IMR-90 (cell line): ENCODE measurements around the gene PCP4L1. TPM values are rescaled to one million over a fixed set of nuclear protein-coding genes. Genes with fewer than 3 reads are reported as not detected.

Experiments
- ATAC-seq: fragments of 200-7000 bp; cut with Tn5 transposase; 2 replicates; pipeline ENCODE4 v1.9.1; 2020; ENCODE audit warnings: low read depth, mild to moderate bottlenecking, moderate library complexity
- BruUV-seq: library from RNA; stranded (reverse); fragments of 400-500 nt; replicated peaks from 2 replicates; lab custom pipeline; 2021; lab: Mats Ljungman, UMichigan
- CTCF ChIA-PET: fragments of 300-600 bp; formaldehyde crosslinking; extraction: SDS; loops from one replicate; lab custom pipeline; 2021; ENCODE audit warnings: antibody characterized with exemption; lab: Yijun Ruan, JAX
- POLR2A ChIA-PET: fragments of 300-600 bp; sonication (Branson Sonifier 250); formaldehyde crosslinking; loops from one replicate; lab custom pipeline; 2022; ENCODE audit warnings: antibody characterized with exemption; ENCODE audit not compliant: unreplicated experiment; lab: Charles Lee
- DNase-seq: peaks from one replicate; pipeline ENCODE4 v3.0.0; 2013
- H2AFZ ChIP-seq: replicated peaks from 2 replicates; pipeline ENCODE3; 2013; ENCODE audit warnings: low read length, mild to moderate bottlenecking; ENCODE audit not compliant: poor library complexity
- H2AK5ac ChIP-seq: 2 replicates; pipeline ENCODE4 v1.6.1; 2013; ENCODE audit warnings: low read depth, low read length, inconsistent platforms
- H2AK9ac ChIP-seq: replicated peaks from 2 replicates; pipeline ENCODE3; 2013; ENCODE audit warnings: mild to moderate bottlenecking, low read depth, low read length, moderate library complexity; ENCODE audit not compliant: poor library complexity
- H2BK120ac ChIP-seq: 2 replicates; pipeline ENCODE4 v1.6.1; 2013; ENCODE audit warnings: low read depth, low read length, inconsistent platforms
- H2BK15ac ChIP-seq: 3 replicates; pipeline ENCODE4 v1.6.1; 2013; ENCODE audit warnings: low read depth, low read length, inconsistent platforms
- H2BK20ac ChIP-seq: 2 replicates; pipeline ENCODE4 v1.6.1; 2013; ENCODE audit warnings: low read depth, mild to moderate bottlenecking, inconsistent platforms, low read length, moderate library complexity
- H2BK5ac ChIP-seq: 2 replicates; pipeline ENCODE4 v1.6.1; 2013; ENCODE audit warnings: mild to moderate bottlenecking, low read depth, low read length, inconsistent platforms; ENCODE audit not compliant: poor library complexity, severe bottlenecking
- H3K14ac ChIP-seq: replicated peaks from 2 replicates; pipeline ENCODE4 v1.6.1; 2013; ENCODE audit warnings: low read depth, low read length, inconsistent platforms
- H3K18ac ChIP-seq: 2 replicates; pipeline ENCODE4 v1.6.1; 2013; ENCODE audit warnings: low read depth, low read length, control low read depth
- H3K23ac ChIP-seq: 2 replicates; pipeline ENCODE4 v1.6.1; 2013; ENCODE audit warnings: low read depth, low read length, inconsistent platforms
- H3K27ac ChIP-seq: 2 replicates; pipeline ENCODE4 v1.5.1; 2013; ENCODE audit warnings: mild to moderate bottlenecking, control low read depth, low read length; ENCODE audit not compliant: insufficient read depth
- H3K27me3 ChIP-seq: 2 replicates; pipeline ENCODE4 v1.6.1; 2013; ENCODE audit warnings: low read length; ENCODE audit not compliant: control insufficient read depth, insufficient read depth
- H3K36me3 ChIP-seq: 2 replicates; pipeline ENCODE4 v1.6.1; 2013; ENCODE audit warnings: low read length, mixed read lengths; ENCODE audit not compliant: control insufficient read depth, insufficient read depth
- H3K4ac ChIP-seq: 2 replicates; pipeline ENCODE4 v1.6.1; 2013; ENCODE audit warnings: low read depth, low read length, inconsistent platforms
- H3K4me1 ChIP-seq: 2 replicates; pipeline ENCODE4 v1.6.1; 2013; ENCODE audit warnings: low read length, mixed read lengths; ENCODE audit not compliant: control insufficient read depth, insufficient read depth
- H3K4me2 ChIP-seq: 2 replicates; pipeline ENCODE4 v1.6.1; 2013; ENCODE audit warnings: low read depth, mild to moderate bottlenecking, control low read depth, low read length, moderate library complexity
- H3K4me3 ChIP-seq: 2 replicates; pipeline ENCODE4 v1.5.1; 2013; ENCODE audit warnings: low read depth, mild to moderate bottlenecking, control low read depth, low read length, moderate library complexity; ENCODE audit not compliant: insufficient read depth
- H3K56ac ChIP-seq: 2 replicates; pipeline ENCODE4 v1.6.1; 2013; ENCODE audit warnings: low read length, inconsistent platforms; ENCODE audit not compliant: insufficient read depth; ENCODE audit errors: extremely low read depth
- H3K79me1 ChIP-seq, 2 experiments: 2 replicates each; pipeline ENCODE4 v1.6.1; 2013; ENCODE audit warnings: low read length in 2 of 2, inconsistent platforms in 1 of 2, low read depth in 1 of 2
- H3K9ac ChIP-seq: 2 replicates; pipeline ENCODE4 v1.6.1; 2013; ENCODE audit warnings: low read depth, low read length, control low read depth
- H3K9me1 ChIP-seq: 2 replicates; pipeline ENCODE4 v1.6.1; 2013; ENCODE audit warnings: low read length, inconsistent platforms; ENCODE audit not compliant: insufficient read depth
- H3K9me3 ChIP-seq: 2 replicates; pipeline ENCODE4 v1.6.1; 2013; ENCODE audit warnings: low read length; ENCODE audit not compliant: control insufficient read depth, insufficient read depth
- H4K20me1 ChIP-seq: 2 replicates; pipeline ENCODE4 v1.6.1; 2013; ENCODE audit warnings: low read length, inconsistent platforms; ENCODE audit not compliant: insufficient read depth
- H4K5ac ChIP-seq: 2 replicates; pipeline ENCODE4 v1.6.1; 2013; ENCODE audit warnings: mild to moderate bottlenecking, low read depth, low read length, control low read depth
- H4K8ac ChIP-seq, 2 experiments: 2 replicates each; pipeline ENCODE4 v1.6.1; 2013; ENCODE audit warnings: low read depth in 2 of 2, low read length in 2 of 2, control low read depth in 1 of 2, inconsistent platforms in 1 of 2
- H4K91ac ChIP-seq: 2 replicates; pipeline ENCODE4 v1.6.1; 2013; ENCODE audit warnings: low read depth, low read length, inconsistent platforms; ENCODE audit not compliant: insufficient read depth
- BHLHE40 ChIP-seq: fragments of 150-350 bp; IDR thresholded peaks from 2 replicates; pipeline ENCODE4 v1.6.1; 2016; ENCODE audit warnings: mild to moderate bottlenecking, low read depth, low read length
- CEBPB ChIP-seq: IDR thresholded peaks from 2 replicates; pipeline ENCODE4 v1.6.1; 2012; ENCODE audit warnings: low read depth, low read length, improper control_type of control experiment
- CHD1 ChIP-seq: IDR thresholded peaks from 2 replicates; pipeline ENCODE4 v1.6.1; 2012; ENCODE audit warnings: low read depth, low read length, improper control_type of control experiment
- CTCF ChIP-seq: conservative IDR thresholded peaks from 2 replicates; pipeline ENCODE4 v1.5.1; 2012; ENCODE audit warnings: mild to moderate bottlenecking, low read depth, low read length, improper control_type of control experiment
- FOS ChIP-seq: fragments of 150-350 bp; IDR thresholded peaks from 2 replicates; pipeline ENCODE4 v1.6.1; 2016; ENCODE audit warnings: low read depth, low read length
- MAFK ChIP-seq: IDR thresholded peaks from 2 replicates; pipeline ENCODE4 v1.6.1; 2012; ENCODE audit warnings: low read depth, low read length, improper control_type of control experiment
- MAZ ChIP-seq: IDR thresholded peaks from 2 replicates; pipeline ENCODE4 v1.6.1; 2012; ENCODE audit warnings: low read depth, mild to moderate bottlenecking, low read length, improper control_type of control experiment, moderate library complexity, borderline replicate concordance
- MXI1 ChIP-seq: IDR thresholded peaks from 2 replicates; pipeline ENCODE4 v1.6.1; 2012; ENCODE audit warnings: low read depth, mild to moderate bottlenecking, low read length, moderate library complexity, borderline replicate concordance
- POLR2A ChIP-seq: IDR thresholded peaks from 2 replicates; pipeline ENCODE4 v1.6.1; 2012; ENCODE audit warnings: mild to moderate bottlenecking, low read depth, low read length
- RFX5 ChIP-seq: IDR thresholded peaks from 2 replicates; pipeline ENCODE4 v1.8.0; 2012; ENCODE audit warnings: low read depth, mild to moderate bottlenecking, low read length, moderate library complexity
- SMC3 ChIP-seq: fragments of 150-350 bp; IDR thresholded peaks from 2 replicates; pipeline ENCODE4 v1.6.1; 2016; ENCODE audit warnings: low read depth, mild to moderate bottlenecking, antibody characterized with exemption, low read length, moderate library complexity
- WGBS, 2 experiments: methylation state at CpG; one replicate each; pipeline versions ENCODE4 v1.1.5 to v1.1.7; 2013; ENCODE audit warnings: missing lambda C conversion rate in 2 of 2; ENCODE audit not compliant: insufficient read length in 1 of 2; ENCODE audit errors: extremely low coverage in 2 of 2; 5-methylcytosine and 5-hydroxymethylcytosine counted together
- dilution Hi-C: fragments of 300-500 bp; cut with HindIII; formaldehyde crosslinking; loops from one replicate; pipeline ENCODE4 v1.14.3; 2018; ENCODE audit warnings: low sequenced_read_pairs; ENCODE audit not compliant: unreplicated experiment
- in situ Hi-C: fragments of 300-500 bp; cut with MboI; formaldehyde crosslinking; loops from 3 replicates; pipeline ENCODE4 v1.14.3; 2019; ENCODE audit warnings: low sequenced_read_pairs, inconsistent platforms, mixed read lengths
- intact Hi-C: fragments of 100-400 bp; cut with micrococcal nuclease; formaldehyde crosslinking; loops from 2 replicates; pipeline ENCODE4 v1.10.0; 2022
- polyA plus RNA-seq, 3 experiments: library from polyadenylated mRNA; depleted of rRNA; stranded (reverse); fragments of >200 nt; gene quantifications; 2 replicates each; pipeline ENCODE4 v1.2.3, GENCODE V29; 2012; ENCODE audit warnings: low replicate concordance in 1 of 3
- total RNA-seq: library from RNA; depleted of rRNA; stranded (reverse); fragments of >200 nt; gene quantifications from 2 replicates; pipeline ENCODE4 v1.2.3, GENCODE V29; 2012

The PCP4L1 gene
- total and polyA plus RNA-seq, 2 of the 4 experiments (the other 2 are of a cell fraction): not detected

- no peak overlapping the region for H2BK120ac ChIP-seq
- H4K20me1 ChIP-seq: no peaks in the 10 kb centered on the region
- no peak overlapping the region for H3K23ac ChIP-seq
- ATAC-seq (no peak), DNase-seq (no peak)
- H3K9me1 ChIP-seq: no peaks in the 10 kb centered on the region
- H3K9me3 ChIP-seq: no peaks in the 10 kb centered on the region; the same call in 1 of the 2 replicates
- no peak overlapping the region for H3K9ac ChIP-seq
- H3K27me3 ChIP-seq: peaks cover 3% of the 10 kb centered on the region
- no peak overlapping the region for H4K91ac ChIP-seq
- dilution Hi-C loops: no loop called here
- H2AK5ac ChIP-seq: no peak overlapping the region
- in situ Hi-C loops: no loop called here
- H3K27ac ChIP-seq: no peak overlapping the region
- H3K4me3 ChIP-seq: no peak overlapping the region
- no peak overlapping the region for H3K56ac ChIP-seq
- TF ChIP-seq RFX5 (no peak), CTCF (no peak), SMC3 (no peak), MAFK (no peak), MXI1 (no peak), POLR2A (no peak), MAZ (no peak), BHLHE40 (no peak), CEBPB (no peak), CHD1 (no peak), FOS (no peak)
- H3K4ac ChIP-seq: no peak overlapping the region
- no peak overlapping the region for H2BK20ac ChIP-seq
- no peaks in the 10 kb centered on the region for H3K4me1 ChIP-seq
- WGBS, 2 experiments: 33% methylated on average over 1 of the region's 7 CpGs; no CpG with 5 or more reads in 1 of the 2 experiments
- ChIA-PET POLR2A (no interaction called here), CTCF (no interaction called here)
- H2AFZ ChIP-seq: no peak overlapping the region
- intact Hi-C loops: no loop called here
- no peak overlapping the region for H3K4me2 ChIP-seq
- no peak overlapping the region for H4K8ac ChIP-seq
- H3K18ac ChIP-seq: no peak overlapping the region
- H2BK15ac ChIP-seq: no peak overlapping the region
- H3K79me1 ChIP-seq: no peaks in the 10 kb centered on the region
- BruUV-seq: no TSS peak
- H3K14ac ChIP-seq: no peak overlapping the region
- H4K5ac ChIP-seq: no peak overlapping the region
- H3K36me3 ChIP-seq: no peaks in the 10 kb centered on the region
- no peak overlapping the region for H2BK5ac ChIP-seq
- no peak overlapping the region for H2AK9ac ChIP-seq
These were observed 7.7 kb upstream of the PCP4L1 start for GRCh38 chr1:161250829-161251228.
